NCI-H345 treated with DMSO at 0.1 percent for 48 hours (cell line): Measurements from ENCODE around the gene SNN.
A peak's percentile ranks its signal among the peaks of the same experiment; 100 is the strongest.

ENCODE experiments used
- DNase-seq: peaks from one replicate; lab custom pipeline; 2025; ENCODE audit not compliant: unreplicated experiment; lab: John Stamatoyannopoulos, UW

Gene SNN

GRCh38 chr16:11635113-11635652 is 33.1 kb upstream of the SNN start:
- DNase-seq = no peak

- DNase-seq = no peak
These were observed 32.5 kb upstream of the SNN start for GRCh38 chr16:11635679-11636171.

GRCh38 chr16:11636172-11636721 is 32.0 kb upstream of the SNN start:
- DNase-seq = peak; percentile 58

- DNase-seq = no peak
These were observed 30.9 kb upstream of the SNN start for GRCh38 chr16:11637320-11637719.

- no peak for DNase-seq
These were observed 30.1 kb upstream of the SNN start for GRCh38 chr16:11638140-11638539.

GRCh38 chr16:11639008-11639562 is 29.2 kb upstream of the SNN start:
- no peak for DNase-seq

- no peak for DNase-seq
These were observed 28.0 kb upstream of the SNN start for GRCh38 chr16:11639925-11640899.

GRCh38 chr16:11640987-11641817 is 27.1 kb upstream of the SNN start:
- DNase-seq = peak; percentile 53

GRCh38 chr16:11642765-11643116 is 25.5 kb upstream of the SNN start:
- no peak for DNase-seq

- no peak for DNase-seq
These were observed 19.0 kb upstream of the SNN start for GRCh38 chr16:11649276-11649675.

GRCh38 chr16:11650641-11651591 is 17.3 kb upstream of the SNN start:
- no peak for DNase-seq

- no peak for DNase-seq
These were observed 16.5 kb upstream of the SNN start for GRCh38 chr16:11651796-11652195.

GRCh38 chr16:11655655-11656054 is 12.6 kb upstream of the SNN start:
- DNase-seq = no peak

- DNase-seq = no peak
These were observed 10.7 kb upstream of the SNN start for GRCh38 chr16:11657556-11657955.

- no peak for DNase-seq
These were observed 9.2 kb upstream of the SNN start for GRCh38 chr16:11658896-11659708.

GRCh38 chr16:11660565-11660964 is 7.7 kb upstream of the SNN start:
- DNase-seq = no peak

GRCh38 chr16:11662582-11662981 is 5.7 kb upstream of the SNN start:
- no peak for DNase-seq

GRCh38 chr16:11665071-11665491 is 3.2 kb upstream of the SNN start:
- no peak for DNase-seq
